NT2/D1 (cell line): Measurements from ENCODE around the gene FKRP.
"Not testable (repeated sequence)": the region's sequence is repeated elsewhere in the genome, so short reads cannot be mapped to it uniquely, and the experiment has no call there.

Experiments
- SUZ12 ChIP-seq: IDR thresholded peaks from 2 replicates; pipeline ENCODE4 v1.6.1; 2011; ENCODE audit not compliant: insufficient read length, insufficient read depth; ENCODE audit errors: extremely low read depth
- ZNF274 ChIP-seq: IDR thresholded peaks from 2 replicates; pipeline ENCODE4 v1.6.1; 2011; ENCODE audit warnings: mild to moderate bottlenecking, low read depth, low read length

- TF ChIP-seq ZNF274, SUZ12: not testable (repeated sequence)
These were observed 33.0 kb upstream of the FKRP start for GRCh38 chr19:46712768-46713338.
